GM18498 (cell line): ENCODE measurements around the gene FGF1.

Experiments
- ATAC-seq: cut with Tn5 transposase; IDR thresholded peaks from one replicate; pipeline ENCODE4 v1.9.1; 2021; ENCODE audit warnings: mild to moderate bottlenecking, moderate library complexity; ENCODE audit not compliant: unreplicated experiment

FGF1 gene

DNA sequence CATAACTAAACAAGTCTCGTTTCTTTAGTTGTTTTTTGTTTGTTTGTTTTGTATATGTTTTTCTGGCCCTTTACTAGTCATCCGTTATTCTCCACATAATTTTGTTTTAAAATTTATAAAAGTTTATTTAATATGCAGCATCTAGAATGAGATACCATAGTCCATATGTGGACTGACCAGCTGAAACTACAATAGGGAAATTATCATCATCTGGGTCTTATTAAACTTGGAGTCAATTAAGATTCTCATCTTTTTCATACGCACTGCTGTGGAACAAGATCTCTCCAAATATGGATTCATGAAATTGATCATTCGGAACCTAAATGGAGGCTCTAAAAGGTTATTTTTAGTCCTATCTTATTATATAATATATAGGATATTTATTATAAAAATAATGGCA is 99.3 kb downstream of the FGF1 start:
- ATAC-seq: no peak

DNA sequence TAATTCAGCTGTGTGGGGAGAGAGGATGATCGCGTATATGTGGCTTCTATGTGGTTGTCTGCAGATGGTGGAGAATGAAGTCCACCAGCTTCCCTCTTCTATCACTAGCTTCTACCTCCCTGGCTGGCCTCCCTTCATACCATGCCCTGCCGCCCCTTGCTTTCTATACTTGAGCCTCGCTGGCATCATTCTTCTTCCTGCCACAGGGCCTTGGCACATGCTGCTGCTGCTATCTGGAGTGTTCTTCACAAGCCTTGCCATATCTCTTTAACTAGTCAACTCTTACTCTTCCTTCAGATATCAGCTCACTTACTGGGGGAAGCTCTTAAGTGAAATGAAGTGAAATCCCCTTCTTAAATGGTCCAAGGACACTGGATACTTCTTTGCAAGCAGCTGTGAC is 100.4 kb downstream of the FGF1 start:
- no peak for ATAC-seq

DNA sequence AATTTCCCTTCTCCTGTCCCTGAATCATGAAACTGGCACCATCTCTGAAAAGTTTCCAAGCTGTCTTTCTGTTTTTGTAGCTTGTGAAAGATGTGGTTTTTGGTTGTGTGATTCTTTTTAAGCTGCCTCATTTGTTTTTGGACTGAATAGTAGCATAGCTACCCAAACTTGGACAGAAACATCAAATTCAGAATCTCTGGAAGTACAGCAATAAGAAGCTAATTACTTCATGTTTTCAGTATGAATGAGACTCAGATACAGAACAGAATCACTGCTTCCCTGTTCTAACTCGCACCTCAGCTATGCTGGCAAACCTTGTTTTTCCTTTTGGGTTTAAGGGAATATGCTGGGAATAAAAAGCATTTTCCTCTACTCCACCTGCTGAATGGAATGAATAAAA is 101.0 kb downstream of the FGF1 start:
- no peak for ATAC-seq

- ATAC-seq: no peak
Observed at GRCh38 chr5:142578161-142578830, 107.6 kb downstream of the FGF1 start.

DNA sequence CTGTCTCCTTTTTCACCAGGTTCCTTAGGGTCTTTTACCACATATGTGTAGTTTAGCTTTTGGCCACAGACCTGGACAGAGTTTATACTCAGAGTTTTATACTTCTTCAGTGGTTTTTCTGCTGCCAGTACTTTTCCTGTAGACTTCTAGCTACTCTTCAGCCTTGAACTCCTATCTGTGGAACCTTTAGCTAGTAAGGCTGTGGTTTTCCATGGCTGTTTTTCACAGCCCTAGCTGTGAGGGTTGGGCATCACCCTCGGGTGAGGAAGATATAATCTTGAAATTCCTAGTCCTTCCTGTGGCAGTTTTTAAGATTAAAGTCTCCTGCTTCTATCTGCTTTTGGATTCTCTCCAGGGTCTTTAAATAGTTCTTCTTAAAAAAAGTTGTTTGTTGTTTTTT is 109.1 kb downstream of the FGF1 start:
- ATAC-seq: no peak

DNA sequence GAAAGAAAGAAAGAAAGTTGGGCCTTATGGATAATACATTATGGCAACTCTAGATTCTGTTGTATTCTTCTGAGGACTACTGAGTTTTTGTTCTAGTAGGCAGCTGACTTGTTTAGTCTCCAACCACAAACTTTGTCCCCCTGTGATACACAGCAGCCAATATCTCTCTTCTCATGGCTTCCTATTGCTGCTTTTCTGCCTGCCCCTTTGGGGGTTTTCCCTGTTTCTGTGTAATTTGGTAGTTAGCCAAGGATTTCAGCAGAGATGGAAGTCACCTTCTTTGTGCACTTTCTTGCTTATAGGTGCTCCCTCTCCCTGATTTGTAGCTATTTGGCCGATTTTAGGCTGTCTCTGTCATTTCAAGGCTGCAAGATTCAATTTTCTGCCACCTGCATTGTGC is 109.6 kb downstream of the FGF1 start:
- no peak for ATAC-seq

GRCh38 chr5:142572006-142572405 is 113.9 kb downstream of the FGF1 start:
- no peak for ATAC-seq

DNA sequence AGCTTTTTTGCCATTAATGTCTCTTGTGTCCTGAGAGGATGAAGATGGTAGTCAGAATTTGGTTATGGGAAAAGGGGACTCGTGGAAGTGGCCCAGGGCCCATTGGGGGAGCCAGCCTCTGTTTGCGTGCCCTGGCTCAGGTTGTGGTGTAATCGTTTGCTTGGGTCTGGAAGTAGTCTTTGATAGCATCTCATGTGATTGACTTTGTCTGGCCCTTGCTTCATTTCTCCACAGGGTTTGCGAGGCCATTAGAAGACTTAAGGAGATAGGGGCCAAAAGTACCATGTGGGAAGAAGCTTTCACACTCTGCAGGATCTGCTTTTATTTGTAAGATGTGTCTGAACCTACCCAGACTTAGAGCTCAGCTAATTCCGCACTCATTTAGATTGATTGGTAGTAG is 114.5 kb downstream of the FGF1 start:
- ATAC-seq: no peak

- no peak for ATAC-seq
Observed at GRCh38 chr5:142569905-142570304, 116.0 kb downstream of the FGF1 start.

DNA sequence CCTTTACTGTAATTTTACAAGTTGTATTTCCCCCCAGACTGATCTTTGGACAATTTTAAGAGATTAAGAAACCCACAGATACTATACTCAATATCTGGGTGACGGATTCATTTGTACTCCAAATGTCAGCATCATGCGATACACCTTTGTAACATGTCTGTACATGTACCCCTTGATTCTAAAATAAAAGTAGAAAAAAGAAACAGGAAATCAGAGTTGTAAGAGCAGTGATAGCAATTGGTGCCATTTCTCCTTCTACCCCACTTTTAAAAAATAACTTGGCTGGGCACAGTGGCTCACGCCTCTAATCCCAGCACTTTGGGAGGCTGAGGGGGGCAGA is 116.9 kb downstream of the FGF1 start:
- no peak for ATAC-seq

- no peak for ATAC-seq
Observed at GRCh38 chr5:142568283-142568995, 117.5 kb downstream of the FGF1 start.

- no peak for ATAC-seq
Observed at GRCh38 chr5:142561486-142562097, 124.3 kb downstream of the FGF1 start.

DNA sequence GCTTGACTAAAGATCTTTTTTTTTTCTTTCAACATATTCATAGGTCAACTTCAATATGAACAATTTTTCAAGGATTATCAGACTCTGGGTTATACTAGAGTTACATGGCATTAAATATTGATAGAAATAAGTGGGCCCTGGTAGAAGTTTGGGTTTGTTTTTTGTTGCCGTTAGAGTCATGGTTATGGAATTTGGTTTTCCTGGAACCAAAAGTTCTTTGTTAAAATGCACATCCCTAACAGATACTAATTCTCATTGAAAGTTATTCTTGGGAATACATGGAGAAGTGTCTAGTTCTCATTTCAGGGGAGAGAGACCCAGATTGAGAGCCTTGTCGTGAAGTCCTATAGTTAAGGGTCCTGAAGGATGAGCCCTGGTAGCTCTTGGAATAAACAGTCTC is 124.9 kb downstream of the FGF1 start:
- ATAC-seq: no peak

DNA sequence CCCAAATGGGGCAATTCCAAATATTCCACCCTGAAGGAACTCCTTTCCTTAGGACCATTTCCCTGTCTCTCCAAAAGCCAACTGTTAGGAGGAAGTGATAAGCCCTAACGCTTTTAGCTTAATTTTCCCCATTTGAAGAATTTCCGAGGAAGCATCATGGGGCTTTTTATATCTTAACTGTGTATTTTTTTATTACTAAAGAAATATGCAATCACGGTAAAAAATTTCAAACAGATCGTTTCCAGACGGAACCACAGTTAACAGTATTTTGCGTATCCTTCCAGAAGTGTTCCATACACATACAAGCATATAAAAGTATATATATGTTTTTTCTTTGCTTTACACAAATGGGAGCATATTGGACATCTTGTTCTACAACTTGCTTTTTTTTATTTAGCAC is 133.8 kb downstream of the FGF1 start:
- ATAC-seq: no peak

DNA sequence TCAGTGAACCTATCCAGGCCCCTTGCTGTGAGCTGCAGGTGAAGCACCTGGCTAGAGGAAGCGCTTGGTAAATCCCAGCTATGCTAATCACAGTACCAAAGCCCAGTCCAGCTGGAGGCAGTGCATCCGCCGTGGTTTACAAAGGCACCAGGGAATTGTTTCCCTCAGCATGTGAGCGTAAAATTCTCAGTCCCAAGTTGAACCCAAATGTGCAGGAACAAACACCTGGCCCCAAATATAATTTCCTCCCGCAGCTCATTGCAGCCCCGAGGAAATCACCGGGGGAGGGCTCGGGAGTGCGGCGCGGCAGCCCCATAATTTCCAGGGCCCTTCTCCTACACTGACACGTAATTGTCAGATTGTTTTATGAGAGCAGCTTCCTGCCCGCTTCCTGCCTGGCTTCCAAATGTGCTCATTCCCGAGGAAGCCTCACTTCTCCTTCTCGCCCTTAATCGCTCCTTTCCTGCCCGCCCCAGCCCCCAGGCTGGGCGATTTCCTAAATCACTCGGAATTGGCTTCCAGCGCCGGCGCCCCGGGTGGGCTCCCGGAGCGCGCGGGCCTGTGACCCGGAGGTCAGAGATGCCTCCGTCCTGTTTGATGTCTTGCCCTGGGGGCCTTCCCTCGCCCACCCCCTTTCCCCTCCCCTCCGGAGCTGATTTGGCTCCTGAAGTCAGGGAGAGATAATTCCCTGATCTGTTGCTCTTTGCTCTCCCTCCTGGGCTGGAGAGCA is 134.4 kb downstream of the FGF1 start:
- no peak for ATAC-seq

DNA sequence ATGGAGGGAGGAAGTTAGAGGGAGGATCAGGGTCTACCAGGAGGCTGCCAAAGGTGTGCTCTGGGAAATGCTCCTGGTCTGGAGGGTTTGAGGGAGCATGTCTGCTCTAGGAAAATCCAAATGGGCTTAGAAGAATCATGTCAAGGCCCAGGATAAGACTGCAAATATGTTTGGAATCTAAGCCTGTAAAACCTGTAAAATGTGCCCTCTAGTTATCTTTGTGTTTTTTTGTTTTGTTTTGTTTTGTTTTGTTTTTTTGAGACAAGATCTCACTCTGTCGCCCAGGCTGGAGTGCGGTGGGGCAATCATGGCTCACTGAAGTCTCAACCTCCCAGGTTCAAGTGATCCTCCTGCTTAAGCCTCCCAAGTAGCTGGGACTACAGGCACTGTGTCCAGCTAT is 135.4 kb downstream of the FGF1 start:
- no peak for ATAC-seq

- ATAC-seq: no peak
Observed at GRCh38 chr5:142549834-142550233, 136.1 kb downstream of the FGF1 start.

- peak; percentile 52 for ATAC-seq
Observed at GRCh38 chr5:142548739-142549275, 137.1 kb downstream of the FGF1 start.

DNA sequence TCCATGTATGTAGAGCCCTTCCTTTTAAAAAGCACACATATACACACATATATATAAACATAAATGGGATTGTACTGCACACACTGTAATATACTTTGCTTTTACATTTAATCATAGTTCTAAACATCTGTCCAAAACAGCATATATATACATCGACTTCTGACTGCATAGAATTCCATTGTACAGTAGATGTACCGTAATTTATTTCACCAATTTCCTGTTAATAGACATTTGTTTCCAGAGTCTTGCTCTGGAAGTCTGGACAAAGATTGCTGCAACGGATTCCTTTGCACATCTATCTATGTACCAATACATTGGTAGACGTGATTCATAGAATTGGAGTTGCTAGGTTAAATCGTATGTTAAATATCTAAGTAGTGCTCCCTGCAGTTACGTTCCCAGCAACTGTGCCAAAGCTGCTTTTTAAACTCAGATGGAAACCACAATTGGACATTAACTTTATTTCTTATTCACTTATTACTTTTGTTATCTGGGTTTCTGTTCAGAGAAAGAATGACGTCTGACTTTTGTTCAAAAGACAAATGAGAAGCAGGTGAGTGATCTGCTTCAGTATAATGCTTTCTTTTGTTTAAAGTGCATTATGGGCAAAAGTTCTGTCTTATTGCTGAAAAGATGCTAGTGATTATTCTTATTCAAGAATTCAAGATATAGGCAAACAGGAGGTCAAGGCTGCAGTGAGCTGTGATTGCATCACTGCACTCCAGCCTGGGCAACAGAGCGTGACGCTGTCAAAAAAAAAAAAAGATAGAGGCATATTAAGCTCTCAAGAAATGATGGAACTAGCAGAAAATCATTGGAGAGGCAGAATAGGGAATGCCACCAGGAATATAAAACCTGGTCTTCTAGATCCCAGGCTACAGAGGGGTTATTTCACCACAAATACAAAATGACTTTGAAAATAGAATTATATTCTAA is 138.2 kb downstream of the FGF1 start:
- ATAC-seq: no peak

- no peak for ATAC-seq
Observed at GRCh38 chr5:142545650-142546322, 140.1 kb downstream of the FGF1 start.
